Muscle of arm (tissue), 12 donors: ENCODE data around the gene PALM. TPM values are rescaled to one million over a fixed set of nuclear protein-coding genes. Genes with fewer than 3 reads are reported as not detected.
"Not testable (repeated sequence)": the region's sequence is repeated elsewhere in the genome, so short reads cannot be mapped to it uniquely, and the experiment has no call there.

Experiments
- DNase-seq: peaks from one replicate; pipeline ENCODE4 v3.0.0-alpha.2; 2013
- polyA plus RNA-seq, 12 donors: library from polyadenylated mRNA; unstranded; fragments of 120-200 nt; gene quantifications; one replicate each; pipeline ENCODE4 v1.2.1, GENCODE V29; 2013; ENCODE audit not compliant: insufficient read length in 12 of 12

The PALM gene
- polyA plus RNA-seq, 12 donors, result 17.2 to 80.5 (median 33.1) TPM; not detected in 1

- DNase-seq, result no peak
Measured at GRCh38 chr19:677601-678436, 30.9 kb upstream of the PALM start.

- DNase-seq, result no peak
Measured at GRCh38 chr19:678791-679388, 29.8 kb upstream of the PALM start.

- peak; percentile 83 for DNase-seq
Measured at GRCh38 chr19:679418-680286, 29.1 kb upstream of the PALM start.

GRCh38 chr19:680287-681028, 28.3 kb upstream of the PALM start:
- DNase-seq, result peak; percentile 96

GRCh38 chr19:681029-682019, 27.4 kb upstream of the PALM start:
- DNase-seq, result no peak

GRCh38 chr19:682678-683320, 25.9 kb upstream of the PALM start:
- DNase-seq, result no peak

- no peak for DNase-seq
Measured at GRCh38 chr19:685454-685931, 23.2 kb upstream of the PALM start.

DNA sequence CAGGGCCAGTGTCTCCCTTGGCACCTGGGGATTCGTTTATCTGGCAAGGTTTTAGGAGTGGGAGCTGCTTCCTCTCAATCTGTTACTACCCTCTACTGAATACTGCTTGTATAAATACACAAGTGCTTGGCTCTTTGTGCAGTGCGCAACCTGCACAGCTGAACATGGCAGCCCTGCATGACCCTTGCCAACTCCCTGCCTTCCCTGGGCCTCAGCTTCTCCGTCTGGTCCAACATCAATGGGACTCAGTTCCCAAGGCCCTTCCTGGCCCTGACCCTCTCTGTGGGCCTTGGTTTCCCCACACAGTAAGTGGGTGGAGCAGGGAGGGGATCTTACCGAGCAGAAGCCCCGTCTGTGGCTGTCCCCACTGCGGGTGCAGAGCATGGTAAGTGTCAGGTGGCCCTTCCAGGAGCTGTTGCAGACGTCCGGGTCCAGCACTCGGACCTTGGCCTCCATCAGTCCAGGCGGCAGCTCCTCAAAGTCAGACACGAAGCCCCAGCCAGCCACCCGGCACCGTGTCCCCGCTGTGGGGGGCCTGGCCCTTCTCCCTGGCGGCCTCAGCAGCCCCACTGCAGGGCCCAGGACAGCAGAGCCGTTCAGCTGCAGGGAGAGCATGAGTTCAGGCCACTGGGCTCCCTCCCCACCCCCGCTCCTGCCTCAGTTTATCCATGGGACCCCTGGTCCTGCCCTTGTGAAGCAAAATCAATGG, 22.0 kb upstream of the PALM start:
- no peak for DNase-seq

DNA sequence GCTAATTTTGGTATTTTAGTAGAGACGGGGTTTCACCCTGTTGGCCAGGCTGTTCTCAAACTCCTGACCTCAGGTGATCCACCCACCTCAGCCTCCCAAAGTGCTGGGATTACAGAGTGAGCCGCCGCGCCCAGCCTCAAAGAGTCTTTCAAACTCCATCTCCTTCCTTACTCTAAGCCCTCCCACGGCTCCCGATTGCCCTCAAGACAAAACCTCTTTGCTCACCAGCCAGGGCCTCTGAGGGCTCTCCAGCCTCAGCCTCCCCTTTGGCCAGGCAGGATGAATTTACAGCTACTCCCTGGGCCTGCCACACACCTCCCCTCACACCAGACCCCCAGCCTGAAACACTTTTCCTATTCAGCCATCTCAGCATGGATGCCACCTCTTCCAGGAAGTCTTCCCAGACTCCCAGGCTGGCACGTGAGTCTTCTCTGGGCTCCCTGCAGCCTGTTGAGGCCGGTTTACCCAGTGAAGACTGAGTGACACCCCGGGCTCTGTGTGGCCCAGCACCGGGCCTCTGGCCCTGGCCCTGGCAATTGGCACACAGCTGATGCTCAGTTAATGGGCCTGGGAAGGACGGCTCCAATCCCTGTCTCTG, 21.1 kb upstream of the PALM start:
- DNase-seq, result no peak

GRCh38 chr19:688214-688613, 20.5 kb upstream of the PALM start:
- no peak for DNase-seq

GRCh38 chr19:688992-689391, 19.7 kb upstream of the PALM start:
- DNase-seq, result no peak

GRCh38 chr19:690203-690602, 18.5 kb upstream of the PALM start:
- DNase-seq, result no peak

- DNase-seq, result no peak
Measured at GRCh38 chr19:694481-695351, 14.0 kb upstream of the PALM start.

- no peak for DNase-seq
Measured at GRCh38 chr19:695352-695949, 13.3 kb upstream of the PALM start, which contains the start of gene PRSS57. Gene PRSS57 (minus strand): TSS chr19:695452. CDS start chr19:695430, 22 bp downstream.

- not testable (repeated sequence) for DNase-seq
Measured at GRCh38 chr19:698529-698928, 10.2 kb upstream of the PALM start.

DNA sequence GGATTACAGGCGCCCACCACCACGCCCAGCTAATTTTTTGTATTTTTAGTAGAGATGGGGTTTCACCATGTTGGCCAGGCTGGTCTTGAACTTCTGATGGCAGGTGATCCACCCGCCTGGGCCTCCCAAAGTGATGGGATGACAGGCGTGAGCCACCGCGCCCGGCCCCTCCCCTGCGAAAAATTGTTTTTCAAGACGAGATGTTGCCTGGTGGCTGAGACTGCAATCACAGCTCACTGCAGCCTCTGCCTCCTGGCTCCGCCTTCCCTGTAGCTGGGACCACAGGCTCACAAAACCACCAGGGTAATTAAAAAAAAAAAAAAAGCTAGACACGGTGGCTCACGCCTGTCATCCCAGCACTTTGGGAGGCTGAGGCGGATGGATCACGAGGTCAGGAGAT, 8.8 kb upstream of the PALM start:
- not testable (repeated sequence) for DNase-seq

- DNase-seq, result not testable (repeated sequence)
Measured at GRCh38 chr19:702847-703246, 5.9 kb upstream of the PALM start.
